GM19395 (cell line): ENCODE results near the gene LPO.

Experiments used
- ATAC-seq: cut with Tn5 transposase; IDR thresholded peaks from one replicate; pipeline ENCODE4 v1.9.1; 2021; ENCODE audit warnings: mild to moderate bottlenecking, moderate library complexity; ENCODE audit not compliant: unreplicated experiment

The LPO gene

DNA sequence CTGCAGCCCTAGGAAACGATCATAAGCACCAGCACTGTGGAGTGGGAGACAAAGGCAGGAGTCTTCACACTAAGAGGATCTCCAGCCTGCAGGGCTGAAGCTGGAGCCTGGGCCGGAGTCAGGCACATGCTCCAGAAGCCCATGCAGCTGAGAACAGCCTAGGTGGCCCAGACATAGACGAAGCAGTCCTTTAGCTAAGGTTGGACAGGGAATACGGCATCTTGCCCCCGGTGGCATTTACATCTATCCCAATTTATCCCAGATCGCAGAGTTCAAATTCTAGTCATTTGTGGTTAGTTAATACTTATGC lies 76.3 kb downstream of the LPO start:
- ATAC-seq, result no peak

DNA sequence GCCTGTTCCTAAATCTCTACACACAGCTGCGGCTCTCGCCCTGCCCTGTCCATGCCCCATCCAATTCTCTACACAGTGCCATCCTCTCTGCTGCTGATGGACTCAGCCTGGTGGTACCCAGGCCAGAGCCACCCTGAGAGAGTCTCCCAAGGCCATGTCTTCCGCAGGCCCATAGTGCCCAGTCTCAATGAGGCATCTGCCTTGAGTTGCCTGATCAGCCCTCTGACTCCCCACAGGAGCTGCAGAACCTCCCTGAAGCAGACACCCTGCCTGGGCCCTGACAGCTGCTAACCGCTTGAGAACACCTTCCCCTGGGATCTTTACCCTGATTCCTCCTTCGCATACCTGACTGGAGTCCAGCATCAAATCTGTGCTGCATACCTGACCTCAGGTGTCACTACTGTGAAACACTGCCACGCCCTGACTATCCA lies 76.9 kb downstream of the LPO start:
- no peak for ATAC-seq

DNA sequence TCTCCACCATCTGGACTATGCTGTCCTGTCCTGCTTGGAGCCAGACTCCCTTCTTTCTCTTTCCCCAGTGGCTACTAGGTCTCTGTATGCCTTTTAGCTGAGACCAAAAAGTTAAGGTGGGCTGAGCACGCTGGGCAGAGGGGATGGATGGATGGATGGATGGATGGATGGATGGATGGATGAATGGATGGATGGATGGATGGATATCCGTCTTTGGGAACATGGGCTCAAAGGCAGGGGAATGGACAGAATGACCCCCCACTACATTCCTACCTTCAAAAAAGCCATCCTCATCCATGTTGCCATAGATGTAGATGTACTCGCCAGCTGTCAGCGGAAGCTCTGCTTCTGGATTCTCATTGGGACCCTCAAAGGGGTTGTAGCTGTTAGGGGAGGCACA lies 77.4 kb downstream of the LPO start:
- ATAC-seq, result no peak

DNA sequence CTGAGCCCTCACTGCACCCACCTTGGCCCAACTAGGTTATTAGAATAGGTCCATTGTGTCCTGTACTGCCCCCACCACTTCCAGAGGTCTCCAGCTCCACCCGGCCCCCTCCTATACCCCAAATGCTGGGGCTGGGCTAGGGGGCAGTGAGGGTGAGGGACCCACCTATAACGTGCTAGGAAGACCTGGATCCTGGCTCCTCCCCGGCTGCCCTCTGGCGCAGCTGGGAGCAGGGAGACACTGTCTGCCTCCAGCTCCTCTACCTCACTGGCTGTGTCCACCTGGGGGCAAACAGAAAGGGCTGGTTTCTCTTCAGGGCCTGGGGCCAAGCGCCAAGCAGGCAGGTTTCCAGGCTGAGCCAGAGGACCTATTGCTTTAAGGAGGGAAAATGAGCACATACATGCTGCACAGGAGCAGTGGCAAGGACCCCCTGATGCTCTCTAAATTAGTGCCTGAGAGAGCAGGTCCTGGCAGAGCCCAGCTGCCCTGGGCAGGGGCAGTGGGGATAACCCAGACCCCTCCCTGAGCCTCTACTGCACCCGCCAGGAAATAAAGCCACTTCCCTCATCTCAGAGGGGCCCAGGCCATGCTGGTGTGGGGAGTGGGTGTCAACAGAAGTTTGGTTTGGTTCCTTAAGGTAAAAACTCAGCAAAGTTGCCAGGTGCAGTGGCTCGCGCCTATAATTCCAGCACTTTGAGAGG lies 78.0 kb downstream of the LPO start:
- ATAC-seq, result no peak

DNA sequence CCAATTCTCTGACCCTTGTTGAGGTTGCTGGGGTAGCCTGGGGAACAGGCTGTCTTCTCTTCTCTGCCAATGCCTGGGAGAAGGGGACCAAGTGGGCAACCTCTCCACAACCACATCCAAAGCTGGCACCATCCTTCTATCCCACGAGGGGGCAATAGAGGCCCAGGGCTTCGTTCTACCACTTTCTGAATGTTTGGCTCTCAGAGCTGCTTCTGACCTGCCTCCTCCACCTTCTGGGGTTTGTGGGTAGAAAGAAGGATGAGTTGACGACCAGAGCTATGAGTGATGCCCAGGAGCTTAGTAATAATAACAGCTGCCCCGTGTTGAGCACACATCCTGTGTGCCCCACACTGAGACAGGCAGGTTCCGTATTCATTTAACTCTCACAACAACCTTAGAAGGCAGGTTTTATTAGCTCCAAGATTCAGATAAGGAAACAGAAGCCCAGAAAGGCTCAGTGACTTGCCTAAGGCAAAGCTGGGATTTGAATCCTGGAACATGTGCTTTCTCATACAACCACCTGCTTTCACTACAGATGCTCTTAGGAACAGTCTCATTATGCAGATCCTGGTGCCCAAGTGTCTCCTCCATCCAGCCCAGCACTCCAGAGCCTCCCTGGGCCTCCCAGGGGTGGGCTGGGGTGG lies 79.2 kb downstream of the LPO start:
- ATAC-seq, result peak; percentile 82

DNA sequence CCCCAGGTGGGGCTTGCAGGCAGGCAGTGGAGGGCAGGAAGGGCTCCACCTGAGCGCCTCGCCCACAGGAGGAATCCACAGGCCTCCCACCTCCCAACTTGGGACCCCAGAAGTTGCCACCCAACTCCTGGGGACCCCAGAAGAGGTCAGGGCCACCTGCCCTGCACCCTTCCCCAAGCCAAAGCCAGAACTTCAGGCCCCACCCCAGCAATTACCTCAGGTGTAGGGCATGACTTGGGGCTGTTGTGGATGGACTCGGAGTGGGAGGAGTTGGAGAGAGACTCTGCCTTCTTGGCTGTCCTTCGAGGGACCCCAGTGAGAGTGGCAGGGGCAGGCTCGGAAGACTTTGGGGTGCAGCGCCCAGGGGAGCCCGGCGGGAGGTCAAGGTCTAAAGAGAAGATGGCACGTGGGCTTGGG lies 79.7 kb downstream of the LPO start:
- no peak for ATAC-seq
